CD8-positive, alpha-beta memory T cell (primary cell): Measurements from ENCODE around the gene B4GAT1. TPM values are rescaled to one million over a fixed set of nuclear protein-coding genes. Genes with fewer than 3 reads are reported as not detected.
A peak's percentile ranks its signal among the peaks of the same experiment; 100 is the strongest.

Source experiments
- CTCF ChIA-PET: fragments of 350-600 bp; sonication (Branson Sonifier 250); formaldehyde crosslinking; loops from one replicate; lab custom pipeline; 2021; ENCODE audit warnings: antibody characterized with exemption; lab: Charles Lee
- POLR2A ChIA-PET: fragments of 350-600 bp; sonication (Branson Sonifier 250); formaldehyde crosslinking; loops from one replicate; lab custom pipeline; 2021; ENCODE audit warnings: antibody characterized with exemption; lab: Charles Lee
- DNase-seq, 5 donors: peaks; one replicate each; pipeline versions ENCODE4 v3.0.0 to v3.0.0-alpha.2; 2020 to 2022; ENCODE audit warnings: mixed read lengths in 1 of 5
- H3K27ac ChIP-seq: one replicate; pipeline ENCODE4 v1.7.0; 2013; ENCODE audit warnings: low read depth, mild to moderate bottlenecking, low read length, moderate library complexity
- H3K27me3 ChIP-seq: 2 replicates; pipeline ENCODE4 v1.7.0; 2013; ENCODE audit warnings: low read length, mild to moderate bottlenecking; ENCODE audit not compliant: insufficient read depth, poor library complexity, severe bottlenecking
- H3K36me3 ChIP-seq: 2 replicates; pipeline ENCODE4 v1.7.0; 2013; ENCODE audit warnings: mild to moderate bottlenecking, low read length, moderate library complexity; ENCODE audit not compliant: insufficient read depth
- H3K4me1 ChIP-seq: 2 replicates; pipeline ENCODE4 v1.7.0; 2013; ENCODE audit warnings: mild to moderate bottlenecking, low read length, moderate library complexity; ENCODE audit not compliant: insufficient read depth
- H3K4me3 ChIP-seq: 2 replicates; pipeline ENCODE4 v1.7.0; 2013; ENCODE audit warnings: mild to moderate bottlenecking, low read length
- H3K9me3 ChIP-seq: 2 replicates; pipeline ENCODE4 v1.7.0; 2013; ENCODE audit warnings: mild to moderate bottlenecking, low read length
- H3K27ac Mint-ChIP-seq, 8 donors: one replicate each; pipeline ENCODE4 v1.8.0; 2020 to 2021; ENCODE audit warnings: mixed read lengths in 8 of 8, mild to moderate bottlenecking in 6 of 8, inconsistent platforms in 3 of 8, moderate library complexity in 3 of 8
- H3K27me3 Mint-ChIP-seq, 2 donors: one replicate each; pipeline ENCODE4 v1.8.0; 2020 to 2021; ENCODE audit warnings: mixed read lengths in 2 of 2, mild to moderate bottlenecking in 1 of 2, moderate library complexity in 1 of 2
- H3K36me3 Mint-ChIP-seq, 3 donors: one replicate each; pipeline ENCODE4 v1.8.0; 2020 to 2021; ENCODE audit warnings: mixed read lengths in 3 of 3, inconsistent platforms in 1 of 3, mild to moderate bottlenecking in 1 of 3
- H3K4me1 Mint-ChIP-seq, 3 donors: one replicate each; pipeline ENCODE4 v1.8.0; 2020 to 2021; ENCODE audit warnings: mixed read lengths in 3 of 3, inconsistent platforms in 1 of 3, mild to moderate bottlenecking in 1 of 3
- H3K4me3 Mint-ChIP-seq, 7 donors: one replicate each; pipeline ENCODE4 v1.8.0; 2020 to 2021; ENCODE audit warnings: mixed read lengths in 7 of 7, mild to moderate bottlenecking in 6 of 7, moderate library complexity in 4 of 7, inconsistent platforms in 2 of 7
- H3K9me3 Mint-ChIP-seq, 5 donors: one replicate each; pipeline ENCODE4 v1.8.0; 2020 to 2022; ENCODE audit warnings: mixed read lengths in 5 of 5, mild to moderate bottlenecking in 3 of 5, moderate library complexity in 2 of 5, inconsistent platforms in 1 of 5
- polyA plus RNA-seq: library from polyadenylated mRNA; unstranded; fragments of 300-500 nt; fragmentation: Illumina TruSeq; gene quantifications from one replicate; pipeline ENCODE4 v1.2.3, GENCODE V29; 2021
- total RNA-seq, 2 experiments: library from RNA; stranded (reverse); gene quantifications; one replicate each; pipeline ENCODE4 v1.2.3, GENCODE V29; 2021

Gene B4GAT1
- total and polyA plus RNA-seq, 3 experiments from 2014 or later = 11.1 to 13.3 (median 13.0) TPM

DNA sequence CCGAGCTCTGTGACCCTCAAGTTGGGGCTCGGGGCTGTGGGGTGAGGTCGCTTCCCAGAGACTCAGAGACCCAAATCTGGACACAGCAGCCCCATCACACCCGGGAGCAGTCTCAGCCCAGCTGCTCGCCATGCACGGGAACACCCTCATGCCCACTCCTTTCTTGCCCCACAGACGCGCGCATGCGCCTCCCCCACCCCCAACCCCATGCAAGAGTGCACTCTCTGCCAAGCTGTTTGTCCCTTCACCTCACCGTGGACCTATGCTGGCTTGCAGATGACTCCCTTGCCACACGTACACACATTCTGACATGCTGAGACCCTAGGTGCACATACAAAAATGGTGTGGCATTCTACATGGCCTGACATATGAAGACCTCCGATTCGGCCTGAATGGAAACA lies 30.1 kb downstream of the B4GAT1 start:
- Mint-ChIP-seq H3K36me3 (peaks cover 0 to 2% (median 0%) of the 10 kb centered on the region in 3 donors), H3K27ac (peak overlapping the region; percentile 97 to 99 (median 98)), H3K4me1 (peaks cover 51 to 68% (median 53%) of the 10 kb centered on the region in 3 donors), H3K4me3 (peak overlapping the region; percentile 66 to 89 (median 77)), H3K9me3 (peaks cover 0 to 4% (median 0%) of the 10 kb centered on the region in 5 donors), H3K27me3 (no peaks in the 10 kb centered on the region)
- peak overlapping the region; percentile 73 for H3K27ac ChIP-seq
- H3K4me3 ChIP-seq = peak overlapping the region; percentile 56
- ChIA-PET CTCF (interaction anchor here (0.6 to 2.1 kb wide), 8 partner anchors 9 to 121 kb away, joined by 3 to 10 read pairs (median 4); partner anchors contain the start of gene MRPL11), POLR2A (interaction anchor here (0.5 to 2.5 kb wide), 12 partner anchors 9 to 1027 kb away, joined by 3 to 10 read pairs (median 4); partner anchors contain the start of genes BRMS1, RIN1 and SLC29A2)
- no peaks in the 10 kb centered on the region for H3K27me3 ChIP-seq
- no peaks in the 10 kb centered on the region for H3K9me3 ChIP-seq
- no peaks in the 10 kb centered on the region for H3K36me3 ChIP-seq
- peaks cover 60% of the 10 kb centered on the region for H3K4me1 ChIP-seq
- peak in 3 of 5 donors; percentile 15 to 78 (median 78) for DNase-seq

DNA sequence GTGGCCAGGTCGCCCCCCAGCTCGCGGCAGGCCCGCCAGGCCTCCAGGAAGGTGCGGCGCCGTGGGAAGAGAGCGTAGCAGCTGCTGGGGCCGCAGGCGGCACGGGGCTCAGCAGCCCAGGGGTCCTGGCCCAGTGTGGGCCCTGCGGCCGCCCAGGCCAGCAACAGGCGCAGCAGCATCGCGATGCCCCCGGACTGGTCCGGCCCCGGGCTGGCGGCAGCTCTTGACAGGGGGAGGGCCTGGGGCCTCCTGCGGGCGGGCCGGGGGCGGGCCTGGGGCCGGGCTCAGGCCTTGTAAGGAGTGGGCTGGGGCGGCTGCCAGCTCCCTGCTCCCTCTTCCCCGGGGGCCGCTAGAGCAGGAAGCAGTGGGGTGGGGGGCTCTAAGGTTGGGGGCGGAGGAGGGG lies 30.6 kb downstream of the B4GAT1 start, which contains the start of gene CD248:
Gene CD248, minus strand, starts transcription at position 196 of the 403 bp plus-strand sequence. Its CDS starts 17 bp downstream, at position 179.
- H3K36me3 ChIP-seq = no peaks in the 10 kb centered on the region
- H3K27ac ChIP-seq = peak within 1 kb of the TSS; percentile 73
- Mint-ChIP-seq H3K27ac (peak within 1 kb of the TSS; percentile 97 to 99 (median 98)), H3K36me3 (peaks cover 0 to 2% (median 0%) of the 10 kb centered on the region in 3 donors), H3K27me3 (no peaks in the 10 kb centered on the region), H3K4me3 (peak within 1 kb of the TSS; percentile 66 to 93 (median 79)), H3K9me3 (peaks cover 0 to 4% (median 0%) of the 10 kb centered on the region in 5 donors), H3K4me1 (peaks cover 49 to 68% (median 54%) of the 10 kb centered on the region in 3 donors)
- H3K4me3 ChIP-seq = peak within 1 kb of the TSS; percentile 56
- no peaks in the 10 kb centered on the region for H3K27me3 ChIP-seq
- H3K4me1 ChIP-seq = peaks cover 60% of the 10 kb centered on the region
- H3K9me3 ChIP-seq = no peaks in the 10 kb centered on the region
- CTCF ChIA-PET = interaction anchor here (0.6 to 2.1 kb wide), 6 partner anchors 10 to 122 kb away, joined by 3 to 10 read pairs (median 5); partner anchors contain the start of gene MRPL11
- peak in 1 of 5 donors; percentile 55 for DNase-seq
- POLR2A ChIA-PET = interaction anchor here (0.5 to 2.5 kb wide), 9 partner anchors 10 to 1028 kb away, joined by 3 to 10 read pairs (median 3); partner anchors contain the start of gene BRMS1

DNA sequence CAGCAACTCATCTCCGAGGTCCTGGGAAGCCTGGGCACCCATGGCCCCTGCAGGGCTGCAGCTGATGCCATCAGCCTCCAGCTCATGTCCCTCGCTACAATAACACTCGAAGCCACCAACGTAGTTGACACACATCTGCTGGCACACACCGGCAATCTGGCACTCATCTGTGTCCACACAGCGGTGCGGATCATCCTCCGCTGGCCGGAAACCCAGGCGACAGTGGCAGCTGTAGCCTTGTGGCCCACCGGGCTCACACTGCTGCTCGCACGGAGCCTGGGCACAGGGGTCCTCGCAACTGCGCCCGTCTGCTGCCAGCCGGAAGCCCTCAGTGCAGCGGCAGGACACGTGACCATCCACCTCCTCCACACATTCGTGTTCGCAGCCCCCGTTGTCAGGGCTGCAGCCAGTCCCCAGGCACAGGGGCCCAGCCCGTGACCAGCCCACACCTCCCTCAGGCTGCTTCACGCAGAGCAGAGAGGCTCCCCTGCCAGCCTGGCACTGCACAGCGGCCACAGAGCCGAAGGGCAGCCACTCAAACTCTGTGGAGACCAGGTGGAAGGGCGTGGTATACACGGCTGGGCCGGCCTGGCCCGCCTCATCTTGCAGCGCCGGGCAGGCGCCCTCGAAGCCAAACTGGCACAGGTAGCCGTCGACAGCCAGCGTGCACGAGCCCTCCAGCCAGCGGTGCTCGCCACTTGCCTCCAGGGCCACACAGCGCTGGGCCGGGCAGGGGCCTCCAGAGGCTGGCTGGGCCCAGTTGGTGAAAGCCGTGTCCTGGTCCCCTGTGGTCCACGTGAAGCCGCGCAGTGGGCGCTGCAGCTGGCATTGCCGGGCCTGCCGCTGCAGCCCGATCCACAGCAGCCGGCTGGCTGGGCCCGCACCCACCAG lies 31.3 kb downstream of the B4GAT1 start:
- no peaks in the 10 kb centered on the region for H3K27me3 ChIP-seq
- DNase-seq = peak in 2 of 5 donors; percentile 68 to 80
- POLR2A ChIA-PET = interaction anchor here (0.6 to 2.5 kb wide), 7 partner anchors 11 to 56 kb away, joined by 3 to 10 read pairs (median 3); partner anchors contain the start of genes BRMS1 and YIF1A
- H3K36me3 Mint-ChIP-seq = peaks cover 0 to 3% (median 0%) of the 10 kb centered on the region in 3 donors
- CTCF ChIA-PET = interaction anchor here (0.7 to 1.1 kb wide), 3 partner anchors 13 to 73 kb away, joined by 3 to 4 read pairs (median 3); no protein-coding TSS in a partner anchor
- no peak overlapping the region for H3K4me3 ChIP-seq
- peaks cover 0 to 4% (median 0%) of the 10 kb centered on the region in 5 donors for H3K9me3 Mint-ChIP-seq
- no peaks in the 10 kb centered on the region for H3K36me3 ChIP-seq
- peaks cover 59% of the 10 kb centered on the region for H3K4me1 ChIP-seq
- no peaks in the 10 kb centered on the region for H3K9me3 ChIP-seq
- no peaks in the 10 kb centered on the region for H3K27me3 Mint-ChIP-seq
- peaks cover 49 to 68% (median 56%) of the 10 kb centered on the region in 3 donors for H3K4me1 Mint-ChIP-seq
- H3K27ac ChIP-seq = no peak overlapping the region
- H3K27ac Mint-ChIP-seq = peak overlapping the region in 7 of 8 donors; percentile 86 to 98 (median 91)
- H3K4me3 Mint-ChIP-seq = peak overlapping the region; percentile 13 to 93 (median 66)

DNA sequence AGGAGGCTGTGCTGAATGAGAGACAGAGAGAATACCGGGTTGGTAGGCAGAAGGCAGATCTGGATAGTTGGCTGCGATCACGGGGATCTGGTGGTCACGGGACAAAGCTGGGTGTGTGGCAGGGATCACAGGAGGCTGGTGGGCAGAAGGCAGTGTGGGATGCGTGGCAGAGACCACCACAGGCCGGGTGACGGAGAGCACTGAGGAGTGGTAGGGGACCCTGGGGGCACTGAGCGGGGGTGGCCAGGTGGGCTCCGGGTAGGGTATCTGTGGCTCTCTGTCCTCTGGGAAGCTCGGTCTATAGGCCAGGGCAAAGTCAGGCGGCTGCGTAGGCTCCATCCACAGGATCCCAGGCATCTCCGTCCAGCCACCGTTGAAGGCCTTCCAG lies 31.9 kb downstream of the B4GAT1 start:
- H3K27ac ChIP-seq = no peak overlapping the region
- peaks cover 0 to 3% (median 0%) of the 10 kb centered on the region in 3 donors for H3K36me3 Mint-ChIP-seq
- peaks cover 59% of the 10 kb centered on the region for H3K4me1 ChIP-seq
- H3K36me3 ChIP-seq = no peaks in the 10 kb centered on the region
- H3K9me3 ChIP-seq = no peaks in the 10 kb centered on the region
- H3K27me3 ChIP-seq = no peaks in the 10 kb centered on the region
- CTCF ChIA-PET = interaction anchor here (0.7 to 1.1 kb wide), 2 partner anchors 13 to 74 kb away, joined by 3 to 4 read pairs; no protein-coding TSS in a partner anchor
- no peak overlapping the region for H3K4me3 ChIP-seq
- peak overlapping the region; percentile 61 to 93 (median 79) for H3K4me3 Mint-ChIP-seq
- POLR2A ChIA-PET = interaction anchor here (0.6 to 1.1 kb wide), 3 partner anchors 19 to 48 kb away, joined by 3 read pairs; partner anchors contain the start of gene YIF1A
- H3K27me3 Mint-ChIP-seq = no peaks in the 10 kb centered on the region
- H3K4me1 Mint-ChIP-seq = peaks cover 49 to 68% (median 56%) of the 10 kb centered on the region in 3 donors
- DNase-seq = no peak
- peak overlapping the region; percentile 77 to 98 (median 91) for H3K27ac Mint-ChIP-seq
- H3K9me3 Mint-ChIP-seq = peaks cover 0 to 4% (median 0%) of the 10 kb centered on the region in 5 donors

DNA sequence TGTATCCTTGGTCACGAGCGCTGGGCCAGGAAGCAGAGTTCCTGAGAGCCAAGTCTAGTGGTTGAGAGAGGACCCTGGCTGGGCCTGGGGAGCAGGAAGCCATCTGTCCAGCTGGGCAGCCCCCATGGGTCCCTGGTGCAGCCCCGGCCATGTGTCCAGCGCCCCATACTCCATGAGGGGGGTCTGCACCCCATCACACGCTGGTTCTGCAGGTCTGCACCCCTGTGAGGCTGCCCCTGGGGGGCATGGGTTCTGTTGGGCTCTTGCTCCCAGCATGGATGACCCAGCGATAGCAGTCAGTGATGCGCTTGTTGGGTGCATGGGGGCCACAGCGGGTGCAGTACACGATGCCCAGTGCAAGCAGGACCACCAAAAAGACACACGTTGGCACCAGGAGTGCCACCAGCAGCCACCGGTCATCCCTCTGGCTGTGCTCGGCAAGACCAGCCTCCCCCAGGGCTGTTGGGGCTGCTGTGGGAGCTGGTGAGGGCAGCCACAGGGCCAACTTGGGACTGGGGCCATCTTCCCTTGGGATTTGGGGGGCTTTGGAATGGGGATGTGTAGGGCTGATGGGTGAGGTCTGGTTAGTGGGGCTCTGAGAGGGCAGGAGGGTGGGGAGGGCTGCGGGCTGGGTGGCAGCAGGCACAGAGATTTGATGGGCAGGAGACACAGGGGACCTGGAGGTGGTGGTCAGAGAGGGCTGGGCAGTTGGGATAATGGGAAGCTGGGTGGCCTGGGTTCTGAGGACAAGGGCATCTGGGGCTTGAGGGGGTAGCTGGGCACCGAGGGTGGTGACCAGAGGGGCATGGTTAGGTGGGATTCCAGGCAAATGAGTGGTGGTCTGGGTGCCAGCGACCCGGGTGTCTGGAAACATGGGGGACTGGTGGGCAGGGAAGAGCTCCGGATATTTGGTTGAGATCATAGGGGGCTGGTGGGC lies 32.6 kb downstream of the B4GAT1 start:
- peaks cover 46 to 62% (median 52%) of the 10 kb centered on the region in 3 donors for H3K4me1 Mint-ChIP-seq
- H3K27me3 ChIP-seq = no peaks in the 10 kb centered on the region
- no peak for DNase-seq
- H3K27ac Mint-ChIP-seq = peak overlapping the region; percentile 89 to 98 (median 94)
- H3K9me3 ChIP-seq = no peaks in the 10 kb centered on the region
- no peaks in the 10 kb centered on the region for H3K36me3 ChIP-seq
- no peak overlapping the region for H3K4me3 ChIP-seq
- no peak overlapping the region for H3K27ac ChIP-seq
- ChIA-PET CTCF (interaction anchor here (1.1 to 4.0 kb wide), 3 partner anchors 14 to 27 kb away, joined by 3 to 72 read pairs (median 4); partner anchors contain the start of gene BRMS1), POLR2A (interaction anchor here (0.6 to 1.1 kb wide), 4 partner anchors 20 to 131 kb away, joined by 3 read pairs; partner anchors contain the start of gene YIF1A)
- peaks cover 0 to 3% (median 0%) of the 10 kb centered on the region in 3 donors for H3K36me3 Mint-ChIP-seq
- peak overlapping the region; percentile 61 to 93 (median 83) for H3K4me3 Mint-ChIP-seq
- H3K27me3 Mint-ChIP-seq = peaks cover 0 to under 1% of the 10 kb centered on the region in 2 donors
- no peaks in the 10 kb centered on the region for H3K9me3 Mint-ChIP-seq
- peaks cover 59% of the 10 kb centered on the region for H3K4me1 ChIP-seq

DNA sequence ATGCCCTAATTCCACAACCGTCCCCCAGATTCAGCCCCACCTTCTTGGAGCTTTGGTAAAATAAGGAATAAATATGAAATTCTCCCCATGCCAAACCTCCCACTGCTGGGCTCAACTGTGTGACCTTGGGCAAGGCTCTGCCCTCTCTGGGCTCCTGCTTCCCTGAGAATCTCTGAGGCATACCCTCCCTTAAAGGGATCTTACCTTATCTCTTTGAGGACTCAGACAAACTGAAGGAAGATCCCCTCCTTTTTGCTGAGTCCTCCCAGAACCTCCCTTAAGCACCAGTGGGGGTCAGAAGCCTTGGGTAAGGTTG lies 33.3 kb downstream of the B4GAT1 start:
- Mint-ChIP-seq H3K27ac (peak overlapping the region; percentile 88 to 98 (median 94)), H3K36me3 (peaks cover 0 to 3% (median 0%) of the 10 kb centered on the region in 3 donors), H3K9me3 (no peaks in the 10 kb centered on the region), H3K4me1 (peaks cover 39 to 55% (median 48%) of the 10 kb centered on the region in 3 donors), H3K27me3 (peaks cover 0 to 3% of the 10 kb centered on the region in 2 donors), H3K4me3 (peak overlapping the region; percentile 63 to 93 (median 73))
- Histone ChIP-seq H3K36me3 (no peaks in the 10 kb centered on the region), H3K4me3 (peak overlapping the region; percentile 70), H3K9me3 (no peaks in the 10 kb centered on the region), H3K27me3 (no peaks in the 10 kb centered on the region), H3K4me1 (peaks cover 53% of the 10 kb centered on the region), H3K27ac (no peak overlapping the region)
- CTCF ChIA-PET = interaction anchor here (1.2 to 4.5 kb wide), 5 partner anchors 11 to 75 kb away, joined by 3 to 72 read pairs (median 47); partner anchors contain the start of genes BRMS1 and RIN1
- no peak for DNase-seq
- POLR2A ChIA-PET = interaction anchor here (0.6 kb wide), 2 partner anchors 132 to 810 kb away, joined by 3 to 4 read pairs; no protein-coding TSS in a partner anchor
